GM21360 (cell line): ENCODE measurements around the gene GAS7.

Experiments
- ATAC-seq: cut with Tn5 transposase; IDR thresholded peaks from one replicate; pipeline ENCODE4 v1.9.1; 2021; ENCODE audit warnings: mild to moderate bottlenecking, moderate library complexity; ENCODE audit not compliant: unreplicated experiment

GAS7 gene

DNA sequence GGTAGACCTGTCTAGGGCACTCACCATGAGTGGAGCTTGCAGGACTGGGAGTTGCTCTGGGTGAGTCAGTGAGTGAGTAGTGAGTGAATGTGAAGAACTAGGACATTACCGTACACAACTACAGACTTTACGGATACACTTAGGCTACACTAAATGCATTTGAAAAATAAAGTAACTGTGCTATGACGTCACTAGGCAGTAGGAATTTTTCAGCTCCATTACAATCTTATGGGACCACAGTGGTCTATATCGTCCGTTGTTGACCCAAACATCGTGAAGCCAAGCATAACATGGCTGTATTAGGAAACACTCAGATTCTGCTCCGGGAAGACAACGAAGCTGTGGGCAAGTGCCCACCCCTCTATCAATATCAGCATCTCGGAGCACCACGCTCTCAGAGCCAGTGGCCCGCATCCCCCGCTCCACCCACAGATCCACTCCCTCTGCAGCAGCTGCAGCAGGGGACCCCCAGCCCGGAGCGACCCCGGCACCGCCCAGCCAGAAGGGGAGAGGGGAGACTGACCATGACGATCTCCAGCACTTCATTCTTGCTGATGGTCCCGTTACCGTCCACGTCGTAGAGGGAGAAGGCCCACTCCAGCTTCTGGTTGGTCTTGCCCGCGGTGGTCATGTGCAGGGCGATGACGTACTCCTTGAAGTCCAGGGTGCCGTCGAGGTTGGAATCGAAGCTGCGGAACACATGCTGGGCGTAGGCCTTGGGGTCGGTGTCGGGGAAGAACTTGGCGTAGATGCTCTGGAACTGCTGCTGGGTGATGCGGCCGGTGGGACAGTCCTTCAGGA is 293.9 kb downstream of the GAS7 start:
- no peak for ATAC-seq

DNA sequence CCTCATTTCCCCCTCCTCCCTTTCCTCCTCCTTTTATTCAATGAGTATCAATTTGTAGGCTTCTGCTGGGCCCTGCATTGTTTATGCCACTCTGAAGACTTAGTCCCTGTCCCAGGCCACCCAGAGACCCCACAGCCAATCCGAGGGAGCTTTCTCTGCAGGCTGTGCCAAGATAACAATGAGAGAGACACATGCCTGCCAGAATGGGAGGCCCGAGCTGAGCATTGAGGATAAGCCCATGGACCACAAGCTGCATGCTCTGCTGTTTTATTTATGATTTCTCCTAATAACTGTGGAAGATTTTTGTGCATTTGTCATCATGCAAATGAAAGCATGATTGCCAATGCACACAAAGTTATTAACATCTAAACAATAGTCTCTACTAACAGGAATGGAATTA is 296.3 kb downstream of the GAS7 start:
- ATAC-seq, result no peak

DNA sequence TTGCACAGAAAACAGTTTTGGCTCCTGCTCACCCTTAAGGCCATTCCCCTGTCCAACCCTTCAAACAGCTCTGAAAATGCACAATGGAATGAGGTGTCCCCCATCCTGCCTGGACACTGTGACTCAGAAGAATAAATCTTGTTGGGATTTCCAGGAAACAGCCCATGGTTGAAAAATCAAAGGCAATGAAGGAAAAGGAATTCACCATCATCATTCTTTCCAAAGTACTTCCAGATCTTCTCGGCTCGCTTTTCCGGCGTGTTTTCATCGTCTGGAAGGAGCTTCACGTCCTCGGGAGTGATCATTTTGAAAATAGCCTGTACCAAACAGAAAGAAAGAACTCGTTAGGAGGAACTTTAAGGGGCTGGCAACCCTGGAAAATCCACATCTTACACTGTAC is 297.6 kb downstream of the GAS7 start:
- no peak for ATAC-seq

DNA sequence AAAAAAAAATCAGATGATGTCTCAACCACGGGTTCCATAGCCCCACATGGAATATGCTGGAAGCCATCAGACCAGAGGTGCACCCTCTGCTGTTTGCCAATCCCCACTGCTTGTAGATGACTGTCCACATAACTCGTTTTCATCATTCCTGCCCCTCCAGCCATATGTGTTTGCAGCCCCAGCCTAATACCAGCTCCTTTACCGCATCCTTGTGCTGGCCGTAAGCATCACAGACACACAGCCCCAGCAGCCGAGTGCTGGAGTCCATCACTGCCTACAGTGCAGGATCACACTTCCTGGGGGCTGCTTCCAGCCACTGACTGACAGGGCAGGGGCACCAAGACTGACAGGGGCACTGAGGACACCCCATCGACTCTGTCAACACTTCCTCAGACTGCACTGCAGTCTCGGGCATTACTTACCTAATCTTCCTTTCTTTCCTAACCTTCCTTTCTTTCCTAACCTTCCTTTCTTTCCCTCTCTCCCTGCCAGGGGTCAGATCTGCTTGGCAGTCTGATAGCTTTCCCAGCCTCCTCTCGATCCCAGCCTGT is 298.3 kb downstream of the GAS7 start:
- ATAC-seq, result no peak

DNA sequence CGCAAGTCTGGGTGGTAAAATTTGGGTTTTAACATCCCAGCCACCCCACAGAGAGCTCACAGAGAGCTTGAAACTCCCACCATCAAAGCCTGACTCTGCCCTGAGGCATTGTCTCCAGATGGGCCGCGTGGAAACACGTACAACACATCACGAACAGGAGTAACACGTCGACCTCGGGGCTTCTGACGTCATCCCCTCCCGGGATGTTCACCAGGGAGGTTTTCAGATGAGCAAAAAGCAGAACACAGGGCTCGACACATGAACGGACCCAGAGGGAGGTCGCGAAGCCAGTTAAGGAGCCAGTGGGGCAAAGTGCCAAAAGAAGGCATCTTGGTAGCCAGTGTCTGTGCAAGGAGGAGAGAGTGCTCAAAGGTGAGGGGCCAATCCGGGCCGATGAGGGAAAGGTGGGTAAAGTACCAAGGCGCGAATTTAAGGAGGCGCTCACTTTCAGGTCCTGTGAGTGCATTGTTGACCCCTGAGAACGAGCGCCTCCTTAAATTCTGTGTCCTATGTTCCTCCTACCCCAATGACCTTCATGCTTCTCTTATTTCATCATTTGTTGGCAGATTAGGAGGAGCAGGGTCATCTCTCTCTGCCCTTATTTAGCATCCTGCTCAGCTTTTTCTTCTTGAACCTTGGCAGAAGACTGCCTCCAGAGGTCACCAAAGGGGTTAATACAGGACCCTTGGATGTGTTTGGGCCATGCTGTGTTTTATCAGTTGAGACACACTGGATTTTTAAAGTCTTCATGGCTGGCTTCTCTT is 298.9 kb downstream of the GAS7 start:
- ATAC-seq, result no peak

DNA sequence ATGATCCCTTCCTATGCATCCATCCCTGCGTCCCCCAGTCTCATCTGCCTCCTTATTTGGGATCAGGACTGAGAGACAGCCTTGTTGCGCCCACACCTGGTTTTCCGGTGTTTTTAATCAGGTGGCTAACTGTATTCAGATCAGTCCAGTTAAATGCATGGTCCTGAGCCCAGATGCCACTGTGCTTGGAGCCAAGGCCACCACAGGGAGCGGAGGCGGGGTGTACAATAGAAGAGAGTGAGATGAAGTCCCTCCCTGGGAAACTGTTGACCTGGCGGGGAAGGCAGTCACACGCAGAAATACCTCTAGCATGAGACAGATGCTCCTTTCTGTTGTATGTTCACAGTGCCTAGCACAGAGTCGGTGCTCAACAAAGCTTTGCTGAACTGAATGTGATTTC is 299.6 kb downstream of the GAS7 start:
- ATAC-seq, result no peak

DNA sequence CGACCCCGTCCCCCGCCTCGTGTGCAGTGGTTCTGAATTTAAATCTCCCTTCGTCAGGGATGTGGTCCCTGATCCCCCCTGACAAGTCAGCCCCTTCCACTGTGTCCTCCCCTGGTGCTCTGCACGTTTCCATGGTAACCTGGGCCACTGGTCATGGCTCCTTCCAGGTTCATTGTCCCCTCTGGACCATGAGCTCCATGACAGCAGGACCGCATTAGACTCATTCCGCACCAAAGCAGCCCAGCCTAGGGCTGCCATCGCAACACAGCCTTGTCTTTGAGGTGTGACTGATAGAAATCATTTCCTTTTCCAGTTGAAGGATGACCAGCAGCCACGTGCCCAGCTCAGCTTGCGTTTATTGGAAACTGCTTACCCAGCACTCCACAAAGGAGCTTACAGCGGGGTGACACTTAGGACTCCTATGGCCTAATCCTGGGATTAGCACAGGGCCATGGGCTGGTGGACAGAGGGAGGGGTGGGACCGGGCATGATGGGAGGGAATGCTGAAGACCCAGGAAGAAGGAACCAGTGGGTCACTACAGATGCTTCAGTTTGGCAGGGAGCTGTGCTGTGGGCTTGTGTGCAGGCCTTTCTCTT is 300.9 kb downstream of the GAS7 start:
- ATAC-seq, result no peak

DNA sequence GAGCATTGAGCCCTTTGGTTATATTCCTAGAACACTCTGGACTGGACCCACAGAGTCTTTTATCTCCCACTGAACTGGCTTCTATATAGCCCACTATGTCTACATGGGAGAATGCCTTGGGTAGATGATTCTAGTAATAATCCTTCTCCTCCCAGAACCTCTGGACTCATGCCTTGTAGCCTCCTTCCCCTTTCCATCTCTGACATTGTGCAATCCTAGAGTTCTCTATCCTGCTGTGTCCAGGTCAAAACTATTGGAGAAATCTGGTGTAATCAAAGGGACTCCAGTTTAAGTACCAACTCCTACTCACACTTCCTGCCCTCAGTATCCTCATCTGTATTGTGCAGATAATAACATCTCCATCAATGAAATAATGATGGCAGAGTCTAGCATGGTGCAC is 302.5 kb downstream of the GAS7 start:
- ATAC-seq, result no peak

DNA sequence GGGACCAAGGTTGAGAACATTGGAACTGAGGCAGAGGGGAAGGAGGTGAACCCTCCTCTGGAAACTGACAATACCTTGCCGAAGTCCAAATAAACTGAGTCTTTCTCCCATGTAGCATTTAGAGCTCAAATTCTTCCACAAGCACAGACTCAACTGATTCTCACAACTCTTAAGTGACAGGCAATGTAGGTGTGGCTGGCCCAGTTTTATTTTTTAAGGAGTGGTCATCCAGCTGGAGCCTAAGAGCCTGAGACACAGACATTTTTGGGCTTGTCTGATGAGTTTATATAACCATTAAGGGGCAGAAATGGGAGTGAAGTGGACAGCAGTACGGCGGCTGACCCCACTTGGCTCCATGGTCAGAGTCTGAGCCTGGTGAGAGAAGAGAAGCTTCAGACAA is 304.2 kb downstream of the GAS7 start:
- ATAC-seq, result no peak

DNA sequence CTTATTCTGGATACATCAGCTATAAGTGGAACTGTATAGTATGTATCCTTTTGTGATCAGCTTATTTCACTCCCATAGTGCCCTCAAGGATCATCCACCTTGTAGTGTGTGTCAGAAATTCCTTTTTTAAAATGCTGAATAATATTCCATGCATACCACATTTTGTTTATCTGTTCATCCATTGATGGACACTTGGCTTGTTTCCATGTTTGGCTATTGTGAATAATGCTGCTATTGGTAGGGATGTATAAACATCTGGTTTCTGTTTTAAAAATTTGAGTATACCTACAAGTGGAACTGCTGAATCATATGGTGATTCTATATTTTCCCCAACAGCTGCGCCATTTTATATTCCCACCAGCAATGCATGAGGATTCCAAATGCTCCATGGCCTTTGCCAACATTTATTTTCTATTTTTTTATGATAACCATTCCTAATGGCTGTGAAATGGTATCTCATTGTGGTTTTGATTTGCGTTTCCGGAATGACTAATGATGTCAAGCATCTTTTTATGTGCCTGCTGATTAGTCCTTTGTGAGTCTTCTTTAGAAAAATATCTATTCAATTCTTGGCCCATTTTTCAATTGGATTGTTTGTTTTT is 304.9 kb downstream of the GAS7 start:
- ATAC-seq, result no peak

DNA sequence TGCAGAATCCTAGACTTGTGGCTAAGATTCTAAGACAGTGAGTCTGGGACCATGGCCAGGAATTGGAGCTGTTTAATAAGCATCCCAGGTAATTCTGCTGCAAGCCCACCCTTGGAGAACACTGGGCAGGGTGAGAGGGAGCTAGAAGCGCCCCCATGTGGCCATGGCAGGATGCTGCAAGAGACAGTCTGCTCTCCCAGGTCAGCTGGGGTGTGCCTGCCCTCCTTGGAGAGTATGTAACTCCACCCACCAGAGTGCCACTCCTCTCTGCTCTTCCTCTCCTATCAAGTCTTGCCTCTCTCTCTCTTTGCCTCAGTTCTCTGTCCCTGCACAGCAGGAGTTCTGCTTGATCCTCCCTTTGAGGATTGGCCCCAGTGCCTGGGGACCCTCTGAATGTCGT is 308.3 kb downstream of the GAS7 start:
- ATAC-seq, result peak; percentile 68

DNA sequence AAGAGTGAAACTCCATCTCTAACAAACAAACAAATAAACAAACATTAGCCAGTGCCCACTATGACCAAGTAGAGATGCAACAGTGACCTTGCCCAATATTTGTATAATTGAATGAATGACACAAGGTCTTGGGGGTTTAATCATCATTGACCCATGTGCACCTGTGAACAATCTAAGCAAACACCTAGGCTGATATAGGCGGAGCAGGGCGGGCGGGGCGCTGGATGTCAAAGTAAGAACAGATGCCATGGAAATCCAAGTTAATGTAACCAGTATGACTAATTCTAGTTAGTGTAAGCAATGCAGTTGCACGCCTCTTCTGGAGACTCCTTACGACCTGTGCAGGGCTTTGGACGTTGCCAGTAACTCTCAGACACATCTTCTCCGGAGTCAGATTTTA is 310.9 kb downstream of the GAS7 start:
- no peak for ATAC-seq

DNA sequence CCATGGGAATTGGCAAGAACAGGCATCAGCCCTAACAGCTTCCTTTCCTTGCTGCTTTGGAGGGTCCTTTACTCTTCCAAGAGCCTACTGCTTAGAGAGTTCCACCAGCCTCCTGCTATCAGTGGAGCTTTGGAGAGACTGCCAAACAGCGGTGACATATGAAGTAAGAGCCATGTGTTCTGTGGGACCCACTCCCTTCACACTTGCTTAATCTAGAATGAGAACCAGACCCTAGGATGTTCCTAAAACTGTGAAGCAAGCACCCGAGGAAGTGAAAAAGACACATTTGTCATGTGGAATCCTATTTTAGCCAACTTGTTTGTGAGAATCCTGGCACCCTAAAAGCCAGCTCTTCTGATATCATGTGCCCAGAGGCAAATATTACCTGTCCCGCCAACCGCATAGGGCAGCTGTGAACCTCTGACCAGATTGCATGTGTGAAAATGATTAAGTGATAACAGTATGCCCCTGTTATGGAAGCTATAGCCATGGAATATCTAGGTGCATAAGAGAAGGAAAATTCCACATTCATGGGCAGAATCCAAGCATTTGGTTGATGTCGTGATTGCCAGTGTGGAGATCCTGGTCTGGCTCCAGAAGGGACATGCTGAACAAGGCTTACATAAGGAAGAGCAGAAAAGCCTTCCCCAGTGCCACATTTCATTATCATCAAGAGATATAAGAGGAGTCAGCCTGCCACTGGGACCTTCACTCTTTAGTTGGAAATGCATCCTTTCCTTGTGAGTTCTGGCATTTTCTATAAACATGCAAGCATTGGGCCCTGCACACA is 312.1 kb downstream of the GAS7 start:
- no peak for ATAC-seq

DNA sequence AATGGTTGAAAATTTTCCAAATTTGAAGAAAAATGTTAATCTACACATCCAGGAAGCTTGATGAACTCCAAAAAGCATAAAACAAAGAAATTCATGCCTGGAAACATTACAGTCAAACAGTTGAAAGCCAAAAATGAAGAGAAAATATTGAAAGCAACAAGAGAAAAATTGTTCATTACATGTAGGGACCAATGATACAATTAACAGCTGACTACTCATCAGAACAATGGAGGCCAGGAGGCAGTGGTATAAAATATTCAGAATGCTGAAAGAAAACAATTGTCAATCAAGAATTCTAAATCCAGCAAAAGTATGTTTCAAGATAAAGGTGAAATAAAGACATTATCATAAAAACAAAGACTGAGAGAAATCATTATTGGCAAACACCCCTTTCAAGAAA is 315.0 kb downstream of the GAS7 start:
- no peak for ATAC-seq

DNA sequence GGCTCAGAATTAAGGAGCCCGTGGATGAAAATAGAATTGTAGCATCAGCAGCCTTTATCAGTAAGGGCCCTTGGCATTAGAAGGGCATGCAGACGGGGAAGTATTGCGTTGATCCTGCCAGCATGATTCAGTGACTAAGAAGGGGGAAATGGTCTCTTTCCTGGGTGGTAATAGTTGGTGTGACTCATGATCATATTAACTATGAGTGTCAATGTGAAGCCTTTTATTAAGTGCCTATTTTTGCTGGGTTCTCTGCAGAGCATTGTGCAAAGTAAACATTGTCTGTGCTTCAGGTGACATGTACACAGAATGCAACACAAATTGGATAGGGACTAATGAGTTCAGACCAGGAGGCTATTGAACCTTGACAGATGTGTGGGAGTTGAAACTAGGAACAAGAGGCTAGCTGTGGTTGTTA is 317.8 kb downstream of the GAS7 start:
- no peak for ATAC-seq

DNA sequence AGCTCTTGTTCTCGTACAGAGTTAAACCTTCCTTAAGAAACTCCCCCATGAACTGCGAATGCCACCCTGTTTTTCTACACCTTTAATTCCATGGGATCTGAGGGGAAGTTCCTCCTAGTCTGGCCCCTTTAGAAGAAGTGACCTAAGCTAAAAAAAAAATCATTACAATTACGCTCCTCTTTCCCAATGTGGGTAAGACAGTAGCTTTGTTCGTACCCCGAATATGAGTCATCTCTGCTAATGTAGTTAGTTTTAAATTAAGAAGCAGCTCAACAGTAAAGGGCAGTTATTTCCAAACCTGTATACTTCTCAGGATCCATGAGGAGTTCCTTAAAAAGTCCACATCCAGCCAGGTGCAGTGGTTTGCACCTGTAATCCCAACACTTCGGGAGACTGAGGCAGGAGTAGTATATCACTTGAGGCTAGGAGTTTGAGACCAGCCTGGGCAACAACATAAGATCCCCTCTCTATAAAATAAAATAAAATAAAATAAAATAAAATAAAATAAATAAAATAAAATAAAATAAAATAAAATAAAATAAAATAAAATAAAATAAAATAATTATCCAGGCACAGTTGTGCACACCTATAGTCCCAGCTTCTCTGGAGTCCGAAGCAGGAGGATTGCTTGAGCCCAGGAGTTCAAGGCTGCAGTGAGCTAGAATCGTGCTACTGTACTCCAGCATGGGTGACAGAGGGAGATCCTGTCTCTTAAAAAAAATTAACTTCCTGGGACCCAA is 319.4 kb downstream of the GAS7 start:
- no peak for ATAC-seq

DNA sequence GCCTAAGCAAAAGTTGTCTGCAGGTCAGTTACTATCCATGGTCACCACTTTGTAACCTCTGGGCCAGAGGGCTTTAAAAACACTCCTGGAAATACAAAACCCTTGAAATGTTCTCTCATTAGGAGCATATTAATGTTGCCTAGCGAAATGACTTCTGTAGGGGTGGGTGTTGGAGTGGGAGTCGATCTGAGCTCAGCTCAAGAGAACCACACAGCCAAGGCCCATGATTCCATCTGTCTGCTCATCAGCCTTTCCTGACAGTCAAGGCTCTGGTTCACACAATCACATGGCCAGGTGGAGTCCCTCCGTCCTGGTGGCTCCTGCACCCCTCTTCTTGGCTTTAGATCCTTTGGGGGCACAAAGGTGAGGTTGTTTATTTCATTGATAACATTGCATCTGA is 320.1 kb downstream of the GAS7 start:
- no peak for ATAC-seq

DNA sequence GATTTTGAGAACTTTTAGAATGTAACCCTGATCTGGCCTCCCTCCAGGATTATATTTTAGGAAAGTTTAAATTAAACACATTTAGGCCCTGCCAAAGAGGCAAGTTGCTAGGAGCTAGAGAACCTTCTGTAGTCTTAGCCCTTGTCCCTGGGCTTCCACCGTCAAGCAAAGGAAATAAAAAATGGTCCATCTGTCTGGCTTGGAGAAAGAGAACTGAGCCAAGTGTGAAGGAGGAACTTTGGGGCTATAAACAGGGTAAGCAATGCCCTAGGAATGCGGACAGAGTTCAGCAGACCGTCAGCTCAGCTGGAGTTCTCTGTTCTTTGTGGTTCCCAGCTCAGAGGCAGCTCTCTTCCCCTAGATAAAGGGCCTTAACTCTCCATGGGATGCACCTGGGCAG is 323.0 kb downstream of the GAS7 start:
- no peak for ATAC-seq

DNA sequence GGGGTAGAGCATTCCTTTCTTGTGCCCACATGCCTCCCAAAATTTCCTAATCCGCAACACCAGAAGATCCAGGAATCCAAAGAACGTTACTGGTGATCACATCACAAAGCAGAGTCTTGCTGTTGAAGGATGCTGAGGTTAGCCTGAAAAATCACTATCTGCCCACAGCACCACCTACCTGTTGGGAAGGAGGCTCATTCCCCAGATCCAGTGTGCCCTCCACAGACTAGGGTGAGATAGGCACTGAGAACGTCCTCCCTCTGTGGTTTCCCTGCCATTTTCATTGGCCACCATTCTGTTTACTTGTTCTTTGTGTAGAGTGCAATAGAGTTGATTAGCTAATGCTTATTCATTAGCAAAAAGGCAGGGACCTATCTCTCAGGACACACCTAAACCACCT is 323.7 kb downstream of the GAS7 start:
- no peak for ATAC-seq

DNA sequence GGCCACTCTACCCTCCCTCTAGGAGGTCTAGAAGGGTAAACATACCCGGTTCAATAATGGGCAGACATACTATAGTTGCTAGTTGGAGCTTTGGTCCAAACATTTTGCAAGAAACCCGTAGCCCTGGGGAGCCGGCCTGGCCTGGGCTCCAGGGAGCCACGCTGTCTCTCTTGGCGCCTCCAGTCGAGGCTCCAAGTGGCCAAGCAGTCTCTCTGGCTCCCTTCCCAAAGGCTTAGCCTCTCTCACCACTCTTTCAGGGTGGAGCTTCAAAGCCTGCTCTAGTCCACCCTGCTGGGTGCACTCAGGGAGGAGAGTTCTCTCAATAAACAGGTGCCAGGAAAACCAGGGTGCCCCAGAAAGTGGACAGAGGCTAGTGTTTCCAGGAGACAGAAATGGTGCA is 325.6 kb downstream of the GAS7 start:
- no peak for ATAC-seq
